Activated CD4-positive, alpha-beta memory T cell treated with anti-CD3 and anti-CD28 coated beads for 36 hours (primary cell): Measurements from ENCODE around the gene ALKBH2. TPM values are rescaled to one million over a fixed set of nuclear protein-coding genes. Genes with fewer than 3 reads are reported as not detected.

Experiments
- CTCF ChIA-PET: fragments of 350-600 bp; sonication (Branson Sonifier 250); formaldehyde crosslinking; loops from one replicate; lab custom pipeline; 2021; ENCODE audit warnings: antibody characterized with exemption, inconsistent platforms; lab: Charles Lee
- POLR2A ChIA-PET: fragments of 350-600 bp; sonication (Branson Sonifier 250); formaldehyde crosslinking; loops from one replicate; lab custom pipeline; 2021; ENCODE audit warnings: antibody characterized with exemption; lab: Charles Lee
- DNase-seq: peaks from one replicate; pipeline ENCODE4 v3.0.0-alpha.2; 2020
- H3K27ac Mint-ChIP-seq: one replicate; pipeline ENCODE4 v1.8.0; 2021; ENCODE audit warnings: mixed read lengths
- H3K27me3 Mint-ChIP-seq: one replicate; pipeline ENCODE4 v1.8.0; 2021; ENCODE audit warnings: mixed read lengths
- H3K36me3 Mint-ChIP-seq: one replicate; pipeline ENCODE4 v1.8.0; 2021; ENCODE audit warnings: mixed read lengths
- H3K4me1 Mint-ChIP-seq: one replicate; pipeline ENCODE4 v1.8.0; 2021; ENCODE audit warnings: low read depth, mixed read lengths
- H3K4me3 Mint-ChIP-seq: one replicate; pipeline ENCODE4 v1.8.0; 2021; ENCODE audit warnings: mild to moderate bottlenecking, mixed read lengths
- H3K9me3 Mint-ChIP-seq: one replicate; pipeline ENCODE4 v1.8.0; 2021; ENCODE audit warnings: mixed read lengths
- intact Hi-C: fragments of 100-400 bp; cut with micrococcal nuclease; formaldehyde crosslinking; loops from one replicate; pipeline ENCODE4 v1.15.1; 2023
- total RNA-seq, 2 experiments: library from RNA; stranded (reverse); gene quantifications; one replicate each; pipeline ENCODE4 v1.2.3, GENCODE V29; 2021

ALKBH2 gene
- total RNA-seq, 2 experiments from 2014 or later: 23.9 to 28.6 TPM

GRCh38 chr12:109047081-109047805 lies 46.0 kb downstream of the ALKBH2 start:
- ChIA-PET POLR2A (no interaction called here), CTCF (no interaction called here)
- Mint-ChIP-seq H3K27ac (no peak overlapping the region), H3K9me3 (no peaks in the 10 kb centered on the region), H3K27me3 (peaks cover 10% of the 10 kb centered on the region), H3K36me3 (no peaks in the 10 kb centered on the region), H3K4me1 (peaks cover 6% of the 10 kb centered on the region), H3K4me3 (no peak overlapping the region)
- no peak for DNase-seq
- intact Hi-C loops: no loop called here

GRCh38 chr12:109044241-109044640 lies 49.0 kb downstream of the ALKBH2 start:
- peaks cover 11% of the 10 kb centered on the region for H3K27me3 Mint-ChIP-seq
- DNase-seq: no peak
- H3K27ac Mint-ChIP-seq: no peak overlapping the region
- H3K36me3 Mint-ChIP-seq: no peaks in the 10 kb centered on the region
- H3K9me3 Mint-ChIP-seq: no peaks in the 10 kb centered on the region
- H3K4me3 Mint-ChIP-seq: no peak overlapping the region
- intact Hi-C loops: no loop called here
- ChIA-PET POLR2A (no interaction called here), CTCF (no interaction called here)
- no peaks in the 10 kb centered on the region for H3K4me1 Mint-ChIP-seq

Other genes starting within 250 kb of the ALKBH2 start
- gene SSH1, start 235.9 kb downstream of the ALKBH2 start, total RNA-seq: 10 to 100 TPM; 27.4 to 30.2 TPM
- not detected for gene DAO, start 213.4 kb downstream of the ALKBH2 start, total RNA-seq
- not detected for gene SVOP, start 72.4 kb downstream of the ALKBH2 start, total RNA-seq
- 10 to 100 TPM; 11.4 to 11.8 TPM for gene USP30, start 40.9 kb downstream of the ALKBH2 start, total RNA-seq
- 10 to 100 TPM; 57.9 to 61.9 TPM for gene UNG, start 4.1 kb upstream of the ALKBH2 start, total RNA-seq
- gene ACACB, start 23.1 kb upstream of the ALKBH2 start, total RNA-seq: 10 to 100 TPM; 11.1 to 12.7 TPM
- not detected for gene FOXN4, start 215.8 kb upstream of the ALKBH2 start, total RNA-seq